Measurements from ENCODE around the gene TET1. TPM values are rescaled to one million over a fixed set of nuclear protein-coding genes. Genes with fewer than 3 reads are reported as not detected.

TET1 gene
- total RNA-seq, 1 donor from 2014 or later, result 3.2 TPM

DNA sequence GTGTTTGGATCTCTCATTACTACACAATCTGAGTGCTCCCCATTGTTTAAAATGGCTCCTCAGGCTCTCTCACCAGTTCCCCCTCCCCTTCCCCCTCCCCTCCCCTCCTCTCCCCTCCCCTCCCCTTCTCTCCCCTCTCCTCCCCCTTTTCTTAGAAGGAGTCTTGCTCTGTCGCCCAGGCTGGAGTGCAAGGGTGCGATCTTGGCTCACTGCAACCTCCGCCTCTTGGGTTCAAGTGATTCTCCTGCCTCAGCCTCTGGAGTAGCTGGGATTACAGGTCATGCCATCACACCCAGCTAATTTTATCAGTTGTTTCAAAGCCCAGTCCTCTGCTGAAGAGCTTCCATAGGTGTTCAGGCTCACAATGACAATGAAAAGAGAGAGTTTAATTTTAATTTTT, 157.3 kb downstream of the TET1 start:
- intact Hi-C loops (cut with DNase I), result no loop called here
- DNase-seq (ENCODE audit: extremely low spot score in 2 of 2), result no peak

DNA sequence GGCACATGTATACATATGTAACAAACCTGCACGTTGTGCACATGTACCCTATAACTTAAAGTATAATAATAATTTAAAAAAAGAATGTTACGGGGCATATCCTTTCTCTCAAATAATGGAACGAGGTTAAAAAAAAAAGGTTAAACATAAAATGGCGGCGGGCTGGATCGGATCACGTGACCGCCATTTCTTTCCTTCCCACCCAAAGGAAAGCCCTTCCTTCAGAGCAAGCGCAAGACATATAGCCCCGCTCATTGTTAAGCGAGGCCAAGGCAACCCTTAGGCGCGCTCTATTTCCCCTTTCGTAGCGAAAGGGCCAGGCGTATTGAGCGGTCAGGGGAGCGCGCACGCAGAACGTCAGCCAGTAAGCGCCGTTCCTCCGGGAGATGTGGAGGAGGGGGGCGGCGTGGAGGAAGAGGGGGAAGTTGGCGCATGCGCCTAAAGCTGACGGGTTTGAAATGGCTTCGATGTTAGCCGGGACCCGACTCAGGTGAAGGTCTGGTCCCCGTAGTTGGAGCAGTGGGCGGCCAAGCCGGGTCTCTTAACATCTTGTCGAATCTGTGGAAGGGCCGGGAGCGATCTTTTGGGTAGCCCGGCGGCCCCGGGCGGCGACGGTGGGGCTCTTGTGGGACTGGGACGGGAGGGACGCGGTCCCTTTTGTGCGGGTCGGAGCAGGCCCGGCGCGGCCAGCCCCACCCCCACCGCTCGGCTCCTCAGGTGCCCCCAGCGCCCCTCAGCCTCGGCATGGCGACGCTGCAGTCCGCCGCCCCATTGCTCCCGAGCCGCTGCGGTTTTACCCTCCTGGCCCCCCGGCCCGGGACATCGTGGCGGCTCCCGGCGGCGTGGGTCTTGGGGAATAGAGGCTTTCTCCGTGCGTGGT, 160.9 kb downstream of the TET1 start, which contains the start of gene CCAR1:
Gene CCAR1, plus strand, starts transcription at position 447 of the 880 bp plus-strand sequence. CDS start 1,266 bp downstream, outside the sequence.
- H3K36me3 ChIP-seq, result peaks cover 0 to 19% of the 10 kb centered on the region in 2 donors
- peak in 1 of 2 donors; percentile 44 for TF ChIP-seq POLR2A (IDR thresholded peaks at IDR 0.05)
- TF ChIP-seq, protein P1, sequence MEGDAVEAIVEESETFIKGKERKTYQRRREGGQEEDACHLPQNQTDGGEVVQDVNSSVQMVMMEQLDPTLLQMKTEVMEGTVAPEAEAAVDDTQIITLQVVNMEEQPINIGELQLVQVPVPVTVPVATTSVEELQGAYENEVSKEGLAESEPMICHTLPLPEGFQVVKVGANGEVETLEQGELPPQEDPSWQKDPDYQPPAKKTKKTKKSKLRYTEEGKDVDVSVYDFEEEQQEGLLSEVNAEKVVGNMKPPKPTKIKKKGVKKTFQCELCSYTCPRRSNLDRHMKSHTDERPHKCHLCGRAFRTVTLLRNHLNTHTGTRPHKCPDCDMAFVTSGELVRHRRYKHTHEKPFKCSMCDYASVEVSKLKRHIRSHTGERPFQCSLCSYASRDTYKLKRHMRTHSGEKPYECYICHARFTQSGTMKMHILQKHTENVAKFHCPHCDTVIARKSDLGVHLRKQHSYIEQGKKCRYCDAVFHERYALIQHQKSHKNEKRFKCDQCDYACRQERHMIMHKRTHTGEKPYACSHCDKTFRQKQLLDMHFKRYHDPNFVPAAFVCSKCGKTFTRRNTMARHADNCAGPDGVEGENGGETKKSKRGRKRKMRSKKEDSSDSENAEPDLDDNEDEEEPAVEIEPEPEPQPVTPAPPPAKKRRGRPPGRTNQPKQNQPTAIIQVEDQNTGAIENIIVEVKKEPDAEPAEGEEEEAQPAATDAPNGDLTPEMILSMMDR (IDR thresholded peaks at IDR 0.05), result no peak
- TF ChIP-seq POLR2AphosphoS5 (IDR thresholded peaks at IDR 0.05; ENCODE audit: insufficient read depth in 1 of 2, low read depth in 1 of 2), result peak; percentile 95 to 99
- peaks cover 18% of the 10 kb centered on the region for H3K4me1 ChIP-seq
- H3K27me3 ChIP-seq, result no peaks in the 10 kb centered on the region
- peak in 1 of 2 donors; percentile 96 for DNase-seq (ENCODE audit: extremely low spot score in 2 of 2)
- intact Hi-C loops (cut with DNase I), result no loop called here
- peak within 1 kb of the TSS; percentile 60 to 84 for H3K4me3 ChIP-seq
- H3K27ac ChIP-seq, result peak within 1 kb of the TSS; percentile 95
- no peaks in the 10 kb centered on the region for H3K9me3 ChIP-seq

More for the DNA sequence above, 157.3 kb downstream of the TET1 start:
- no peak for TF ChIP-seq POLR2AphosphoS5 (IDR thresholded peaks at IDR 0.05; ENCODE audit: insufficient read depth in 1 of 2, low read depth in 1 of 2)
- no peak for TF ChIP-seq POLR2A (IDR thresholded peaks at IDR 0.05)
- TF ChIP-seq, protein P1 (IDR thresholded peaks at IDR 0.05), result no peak
- no peak overlapping the region for H3K4me3 ChIP-seq
- H3K36me3 ChIP-seq, result no peaks in the 10 kb centered on the region
- peaks cover 7% of the 10 kb centered on the region for H3K4me1 ChIP-seq
- no peaks in the 10 kb centered on the region for H3K27me3 ChIP-seq
- H3K27ac ChIP-seq, result no peak overlapping the region
- H3K9me3 ChIP-seq, result no peaks in the 10 kb centered on the region

DNA sequence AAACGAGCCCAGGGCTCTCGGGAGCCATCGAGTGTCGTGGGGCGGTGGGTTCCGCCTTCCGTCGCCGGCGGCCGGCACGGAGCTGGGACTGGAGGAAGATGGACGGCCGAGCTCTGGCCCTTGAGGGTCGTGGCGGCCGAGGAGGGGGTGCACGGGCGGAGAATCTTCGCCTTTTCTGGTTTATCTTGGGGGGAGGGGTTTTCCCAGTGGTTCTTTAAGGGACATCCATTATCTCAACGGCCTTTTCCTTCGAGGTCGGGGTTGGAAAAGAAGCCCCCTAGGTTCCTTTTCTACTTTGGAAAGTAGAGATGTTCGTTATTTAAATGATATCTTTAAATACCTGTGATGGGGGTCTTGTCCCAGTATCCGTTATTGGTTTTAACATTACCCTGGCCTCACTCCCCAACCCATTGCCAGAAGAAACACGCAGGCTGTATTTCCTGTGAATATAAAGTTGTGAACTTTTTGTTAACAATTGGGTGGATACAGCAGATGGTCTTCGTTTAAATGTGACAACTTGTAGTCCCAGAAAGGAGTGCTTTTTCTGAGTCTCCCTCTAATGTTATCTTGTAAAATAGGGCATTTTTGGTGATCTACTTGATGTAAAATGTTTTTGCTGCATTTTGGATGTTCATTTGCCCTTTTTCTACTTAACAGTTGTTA, 161.7 kb downstream of the TET1 start:
- intact Hi-C loops (cut with DNase I), result no loop called here
- H3K36me3 ChIP-seq, result peaks cover 0 to 25% of the 10 kb centered on the region in 2 donors
- TF ChIP-seq, protein P1 (IDR thresholded peaks at IDR 0.05), result no peak
- TF ChIP-seq POLR2A (IDR thresholded peaks at IDR 0.05) (no peak), POLR2AphosphoS5 (IDR thresholded peaks at IDR 0.05; ENCODE audit: insufficient read depth in 1 of 2, low read depth in 1 of 2) (no peak)

DNA sequence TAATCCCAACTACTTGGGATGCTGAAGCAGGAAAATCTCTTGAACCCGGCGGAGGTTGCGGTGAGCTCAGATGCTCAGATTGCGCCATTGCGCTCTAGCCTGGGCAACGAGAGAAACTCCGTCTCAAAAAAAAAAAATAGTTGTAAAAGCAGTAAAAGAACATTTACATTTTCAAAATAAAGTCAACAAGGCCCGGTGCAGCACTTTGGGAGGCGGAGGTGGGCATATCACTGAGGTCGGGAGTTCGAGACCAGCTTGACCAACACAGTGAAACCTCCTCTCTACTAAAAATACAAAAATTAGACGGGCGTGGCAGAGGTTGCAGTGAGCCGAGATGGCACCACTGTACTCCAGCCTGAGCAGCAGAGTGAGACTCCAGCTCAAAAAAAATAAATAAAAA, 164.9 kb downstream of the TET1 start:
- Histone ChIP-seq H3K27me3 (no peaks in the 10 kb centered on the region), H3K36me3 (peaks cover 0 to 46% of the 10 kb centered on the region in 2 donors), H3K27ac (no peak overlapping the region), H3K9me3 (no peaks in the 10 kb centered on the region), H3K4me1 (peaks cover 18% of the 10 kb centered on the region), H3K4me3 (no peak overlapping the region)
- intact Hi-C loops (cut with DNase I), result no loop called here
- no peak for DNase-seq (ENCODE audit: extremely low spot score in 2 of 2)
- TF ChIP-seq POLR2AphosphoS5 (IDR thresholded peaks at IDR 0.05; ENCODE audit: insufficient read depth in 1 of 2, low read depth in 1 of 2) (no peak), POLR2A (IDR thresholded peaks at IDR 0.05) (no peak)
- TF ChIP-seq, protein P1 (IDR thresholded peaks at IDR 0.05), result no peak

More for the DNA sequence above, 161.7 kb downstream of the TET1 start:
- no peaks in the 10 kb centered on the region for H3K9me3 ChIP-seq
- peak overlapping the region; percentile 95 for H3K27ac ChIP-seq
- peak overlapping the region; percentile 60 to 84 for H3K4me3 ChIP-seq
- DNase-seq (ENCODE audit: extremely low spot score in 2 of 2), result peak; percentile 20 to 22
- peaks cover 18% of the 10 kb centered on the region for H3K4me1 ChIP-seq
- no peaks in the 10 kb centered on the region for H3K27me3 ChIP-seq
